Neural progenitor cell (in vitro differentiated cells): ENCODE measurements around the gene OR10C1.

Experiments used
- EZH2 ChIP-seq: fragments of 200-600 bp; sonication (generic); IDR thresholded peaks from 2 replicates; pipeline ENCODE4 v1.6.1; 2017; ENCODE audit warnings: antibody characterized with exemption, mild to moderate bottlenecking, moderate library complexity
- TF ChIP-seq, protein P1 (sequence below): fragments of 200-600 bp; sonication (generic); IDR thresholded peaks from 2 replicates; pipeline ENCODE4 v1.5.1; 2017; ENCODE audit warnings: antibody characterized with exemption, mild to moderate bottlenecking

DNA sequence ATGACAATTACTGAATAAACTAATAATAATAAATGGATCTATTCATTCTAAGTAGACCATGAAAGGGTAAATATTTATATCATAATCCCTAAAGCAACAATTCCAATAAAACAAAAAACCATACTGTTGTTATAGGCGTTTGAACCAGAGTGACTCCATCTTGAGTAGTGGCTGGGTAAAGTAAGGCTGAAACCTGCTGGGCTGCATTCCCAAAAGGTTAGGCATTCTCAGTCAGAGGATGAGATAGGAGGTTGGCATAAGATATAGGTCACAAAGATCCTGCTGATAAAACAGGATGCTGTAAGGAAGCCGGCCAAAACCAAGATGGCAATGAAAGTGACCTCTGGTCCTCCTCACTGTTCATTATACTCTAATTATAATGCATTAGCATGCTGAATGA is 26.2 kb downstream of the OR10C1 start:
- TF ChIP-seq, protein P1, sequence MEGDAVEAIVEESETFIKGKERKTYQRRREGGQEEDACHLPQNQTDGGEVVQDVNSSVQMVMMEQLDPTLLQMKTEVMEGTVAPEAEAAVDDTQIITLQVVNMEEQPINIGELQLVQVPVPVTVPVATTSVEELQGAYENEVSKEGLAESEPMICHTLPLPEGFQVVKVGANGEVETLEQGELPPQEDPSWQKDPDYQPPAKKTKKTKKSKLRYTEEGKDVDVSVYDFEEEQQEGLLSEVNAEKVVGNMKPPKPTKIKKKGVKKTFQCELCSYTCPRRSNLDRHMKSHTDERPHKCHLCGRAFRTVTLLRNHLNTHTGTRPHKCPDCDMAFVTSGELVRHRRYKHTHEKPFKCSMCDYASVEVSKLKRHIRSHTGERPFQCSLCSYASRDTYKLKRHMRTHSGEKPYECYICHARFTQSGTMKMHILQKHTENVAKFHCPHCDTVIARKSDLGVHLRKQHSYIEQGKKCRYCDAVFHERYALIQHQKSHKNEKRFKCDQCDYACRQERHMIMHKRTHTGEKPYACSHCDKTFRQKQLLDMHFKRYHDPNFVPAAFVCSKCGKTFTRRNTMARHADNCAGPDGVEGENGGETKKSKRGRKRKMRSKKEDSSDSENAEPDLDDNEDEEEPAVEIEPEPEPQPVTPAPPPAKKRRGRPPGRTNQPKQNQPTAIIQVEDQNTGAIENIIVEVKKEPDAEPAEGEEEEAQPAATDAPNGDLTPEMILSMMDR = no peak
- TF ChIP-seq EZH2 = no peak
